Gastroesophageal sphincter (tissue), 4 donors: Measurements from ENCODE around the gene PRKG1. TPM values are rescaled to one million over a fixed set of nuclear protein-coding genes. Genes with fewer than 3 reads are reported as not detected.

Source experiments
- ATAC-seq: fragments of 150-250 bp; one replicate; pipeline ENCODE4 v1.9.1; 2016; ENCODE audit warnings: mild to moderate bottlenecking, moderate library complexity
- H3K27ac ChIP-seq, 4 donors: fragments of 200-600 bp; sonication (generic) in 3 of 4; 1 replicate in 3 of 4; 2 replicates in 1 of 4; pipeline ENCODE4 v1.5.1; 2016 to 2019
- H3K27me3 ChIP-seq: fragments of 200-600 bp; sonication (generic); one replicate; pipeline ENCODE4 v1.5.1; 2019
- H3K36me3 ChIP-seq, 2 donors: fragments of 200-600 bp; sonication (generic); one replicate each; pipeline ENCODE4 v1.5.1; 2019; ENCODE audit warnings: control low read depth in 1 of 2
- H3K4me1 ChIP-seq, 3 donors: fragments of 200-600 bp; sonication (generic); 1 replicate in 2 of 3; 2 replicates in 1 of 3; pipeline ENCODE4 v1.5.1; 2016 to 2019; ENCODE audit warnings: control low read depth in 2 of 3
- H3K4me3 ChIP-seq, 2 donors: fragments of 200-600 bp; sonication (generic); one replicate each; pipeline ENCODE4 v1.5.1; 2019; ENCODE audit warnings: mild to moderate bottlenecking in 1 of 2, moderate library complexity in 1 of 2
- H3K9me3 ChIP-seq, 3 donors: fragments of 200-600 bp; sonication (generic); one replicate each; pipeline ENCODE4 v1.5.1; 2017 to 2019; ENCODE audit warnings: control low read depth in 2 of 3
- EP300 ChIP-seq: sonication (generic); formaldehyde crosslinking; IDR thresholded peaks from one replicate; pipeline ENCODE4 v1.6.1; 2017; ENCODE audit warnings: antibody characterized with exemption, mild to moderate bottlenecking
- POLR2A ChIP-seq, 2 donors: fragments of 450-650 bp; IDR thresholded peaks; one replicate each; pipeline ENCODE4 v1.6.1; 2017; ENCODE audit warnings: antibody characterized with exemption in 2 of 2, mild to moderate bottlenecking in 2 of 2, moderate library complexity in 1 of 2
- POLR2AphosphoS5 ChIP-seq: sonication (generic); formaldehyde crosslinking; IDR thresholded peaks from one replicate; pipeline ENCODE4 v1.6.1; 2017; ENCODE audit warnings: antibody characterized with exemption
- WGBS, 2 donors: methylation state at CpG; one replicate each; pipeline ENCODE4 v1.1.5; 2018; ENCODE audit warnings: low coverage in 1 of 2; 5-methylcytosine and 5-hydroxymethylcytosine counted together
- total RNA-seq, 4 donors: library from RNA; depleted of rRNA; stranded (reverse); fragments of >200 nt; gene quantifications; one replicate each; pipeline ENCODE4 v1.1.0, GENCODE V29; 2016
- TF ChIP-seq, protein P1 (sequence below), 4 experiments: fragments of 200-600 bp in 2 of 4; fragments of 450-650 bp in 2 of 4; sonication (generic) in 1 of 4; IDR thresholded peaks; one replicate each; pipeline ENCODE4 v1.5.1; 2017 to 2019; ENCODE audit warnings: antibody characterized with exemption in 4 of 4, mild to moderate bottlenecking in 2 of 4, moderate library complexity in 2 of 4

Gene PRKG1
- total RNA-seq, 4 donors from 2014 or later: 27.5 to 73.2 (median 39.2) TPM

DNA sequence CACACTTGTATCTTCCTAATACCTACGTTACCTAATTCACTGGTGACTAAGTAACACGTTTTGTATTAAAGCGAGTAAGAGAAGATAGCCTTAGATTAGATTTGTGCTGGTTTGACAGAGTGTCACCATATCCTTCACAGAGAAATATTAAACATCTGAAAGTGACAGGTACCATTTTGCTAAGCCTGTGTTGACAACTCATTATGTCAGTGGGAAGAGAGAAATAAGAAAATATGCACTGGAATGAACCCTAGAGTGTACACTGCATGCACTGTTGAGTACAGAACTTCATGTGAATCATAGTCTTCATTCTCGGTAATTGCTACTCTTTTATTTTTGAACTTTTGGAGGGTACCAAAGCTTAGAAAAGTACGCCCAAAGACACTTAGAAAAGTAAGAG is 10.9 kb downstream of the PRKG1 start:
- H3K27ac ChIP-seq: peak overlapping the region in 1 of 4 donors; percentile 82
- H3K4me3 ChIP-seq: no peak overlapping the region
- H3K27me3 ChIP-seq: no peaks in the 10 kb centered on the region
- H3K36me3 ChIP-seq: no peaks in the 10 kb centered on the region
- TF ChIP-seq, protein P1, sequence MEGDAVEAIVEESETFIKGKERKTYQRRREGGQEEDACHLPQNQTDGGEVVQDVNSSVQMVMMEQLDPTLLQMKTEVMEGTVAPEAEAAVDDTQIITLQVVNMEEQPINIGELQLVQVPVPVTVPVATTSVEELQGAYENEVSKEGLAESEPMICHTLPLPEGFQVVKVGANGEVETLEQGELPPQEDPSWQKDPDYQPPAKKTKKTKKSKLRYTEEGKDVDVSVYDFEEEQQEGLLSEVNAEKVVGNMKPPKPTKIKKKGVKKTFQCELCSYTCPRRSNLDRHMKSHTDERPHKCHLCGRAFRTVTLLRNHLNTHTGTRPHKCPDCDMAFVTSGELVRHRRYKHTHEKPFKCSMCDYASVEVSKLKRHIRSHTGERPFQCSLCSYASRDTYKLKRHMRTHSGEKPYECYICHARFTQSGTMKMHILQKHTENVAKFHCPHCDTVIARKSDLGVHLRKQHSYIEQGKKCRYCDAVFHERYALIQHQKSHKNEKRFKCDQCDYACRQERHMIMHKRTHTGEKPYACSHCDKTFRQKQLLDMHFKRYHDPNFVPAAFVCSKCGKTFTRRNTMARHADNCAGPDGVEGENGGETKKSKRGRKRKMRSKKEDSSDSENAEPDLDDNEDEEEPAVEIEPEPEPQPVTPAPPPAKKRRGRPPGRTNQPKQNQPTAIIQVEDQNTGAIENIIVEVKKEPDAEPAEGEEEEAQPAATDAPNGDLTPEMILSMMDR (IDR thresholded peaks at IDR 0.05): no peak
- no peak for TF ChIP-seq POLR2AphosphoS5
- no peak for TF ChIP-seq EP300
- no peak for TF ChIP-seq POLR2A (IDR thresholded peaks at IDR 0.05)
- 86 to 94% methylated on average over 5 of the region's 5 CpGs for WGBS, 2 donors
- no peak for ATAC-seq
- H3K9me3 ChIP-seq: no peaks in the 10 kb centered on the region
- H3K4me1 ChIP-seq: peaks cover 0 to 28% (median 3%) of the 10 kb centered on the region in 3 donors

DNA sequence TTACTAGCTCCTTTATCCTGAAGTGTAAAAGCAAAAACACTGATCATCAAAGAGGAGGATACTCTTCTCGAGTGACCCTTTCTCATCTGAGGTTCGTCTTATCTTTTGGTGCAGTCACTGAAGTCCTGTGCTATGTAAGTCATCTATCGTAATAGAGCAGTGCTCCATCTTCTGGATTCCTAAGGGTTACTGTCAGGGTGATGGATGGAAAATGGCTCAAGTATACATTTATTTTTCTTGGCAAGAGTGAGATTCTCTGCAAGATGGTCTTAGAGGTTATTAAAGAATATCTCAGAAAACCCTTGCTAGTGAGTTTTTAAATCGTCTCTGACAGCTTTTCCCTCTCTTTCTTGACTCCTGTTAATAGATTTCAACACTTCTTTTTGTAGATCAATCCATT is 12.4 kb downstream of the PRKG1 start:
- no peaks in the 10 kb centered on the region for H3K36me3 ChIP-seq
- H3K9me3 ChIP-seq: no peaks in the 10 kb centered on the region
- WGBS, 2 donors: 49 to 63% methylated on average over 4 of the region's 4 CpGs
- H3K27ac ChIP-seq: no peak overlapping the region
- no peaks in the 10 kb centered on the region for H3K27me3 ChIP-seq
- H3K4me3 ChIP-seq: no peak overlapping the region
- ATAC-seq: no peak
- peaks cover 0 to 20% (median 0%) of the 10 kb centered on the region in 3 donors for H3K4me1 ChIP-seq
- TF ChIP-seq EP300 (no peak), POLR2AphosphoS5 (no peak)

DNA sequence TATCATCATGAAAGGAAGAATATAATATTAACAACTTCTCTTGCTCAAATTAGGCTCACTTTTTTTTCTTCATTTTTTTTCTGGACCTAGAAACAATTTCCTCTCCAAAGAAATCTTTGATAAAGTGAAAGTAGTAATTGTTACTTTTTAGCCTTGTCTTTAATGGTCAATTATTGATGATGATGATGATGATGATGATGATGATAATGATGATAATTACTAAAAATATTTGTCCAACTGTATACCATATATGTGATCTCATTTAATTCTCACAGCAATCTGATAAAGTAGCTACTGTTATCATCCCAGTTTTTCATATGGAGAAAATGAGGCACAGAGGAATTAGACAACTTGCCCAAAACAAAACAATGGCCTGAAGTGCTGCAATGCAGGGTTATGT is 12.8 kb downstream of the PRKG1 start:
- H3K9me3 ChIP-seq: no peaks in the 10 kb centered on the region
- H3K27ac ChIP-seq: no peak overlapping the region
- H3K36me3 ChIP-seq: no peaks in the 10 kb centered on the region
- H3K4me3 ChIP-seq: no peak overlapping the region
- peaks cover 0 to 24% (median 0%) of the 10 kb centered on the region in 3 donors for H3K4me1 ChIP-seq
- no peaks in the 10 kb centered on the region for H3K27me3 ChIP-seq
- no peak for ATAC-seq
- TF ChIP-seq POLR2AphosphoS5: no peak
- TF ChIP-seq, protein P1 (IDR thresholded peaks at IDR 0.05): no peak
- no peak for TF ChIP-seq POLR2A (IDR thresholded peaks at IDR 0.05)
- no peak for TF ChIP-seq EP300

DNA sequence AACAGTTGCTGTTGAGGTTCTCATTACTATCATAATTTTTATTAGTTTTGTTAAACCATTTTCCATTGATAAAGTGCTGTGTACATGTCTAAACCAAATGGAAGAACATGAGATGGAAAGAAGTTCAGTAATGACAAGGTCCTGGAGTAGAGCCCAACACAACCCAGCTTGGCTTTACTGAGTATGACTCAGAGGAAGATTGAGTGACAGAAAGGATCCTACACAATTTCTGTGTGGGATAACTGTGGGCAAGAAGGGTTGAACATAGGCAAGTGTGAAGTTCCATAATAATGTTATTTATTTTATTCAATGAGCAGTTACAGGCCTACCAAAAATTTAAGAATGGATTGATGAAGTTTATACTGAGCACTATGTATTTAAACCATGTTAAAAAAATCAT is 15.9 kb downstream of the PRKG1 start:
- ATAC-seq: no peak
- H3K27ac ChIP-seq: no peak overlapping the region

DNA sequence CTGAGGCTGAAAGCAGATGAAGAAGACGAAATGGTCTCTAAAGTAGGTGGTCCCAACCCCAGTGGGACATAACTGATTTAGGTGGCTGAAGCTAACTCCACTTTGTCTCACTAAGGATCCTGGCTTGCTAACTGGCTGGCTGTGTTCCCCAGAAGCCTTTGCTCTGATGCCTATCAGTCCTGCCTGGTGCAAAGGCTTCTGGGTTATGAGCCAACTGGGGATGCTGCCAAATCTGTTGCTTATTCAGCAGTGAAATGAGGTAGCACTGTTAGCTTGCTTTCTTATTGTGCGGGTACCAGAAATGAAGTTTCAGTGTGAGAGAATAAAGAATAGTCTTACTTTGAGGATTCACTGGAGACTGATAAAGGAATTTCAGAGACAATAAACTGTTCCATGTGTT is 18.1 kb downstream of the PRKG1 start:
- ATAC-seq: peak; percentile 72
- peak; percentile 70 for TF ChIP-seq POLR2AphosphoS5
- TF ChIP-seq POLR2A (IDR thresholded peaks at IDR 0.05): no peak
- Histone ChIP-seq H3K27me3 (no peaks in the 10 kb centered on the region), H3K4me3 (no peak overlapping the region), H3K4me1 (peaks cover 0 to 48% (median 4%) of the 10 kb centered on the region in 3 donors), H3K36me3 (no peaks in the 10 kb centered on the region), H3K27ac (peak overlapping the region; percentile 21 to 53 (median 44)), H3K9me3 (no peaks in the 10 kb centered on the region)
- 33 to 44% methylated on average over 2 of the region's 2 CpGs for WGBS, 2 donors

More for the DNA sequence above, 15.9 kb downstream of the PRKG1 start:
- Histone ChIP-seq H3K4me1 (peaks cover 0 to 31% (median 4%) of the 10 kb centered on the region in 3 donors), H3K9me3 (no peaks in the 10 kb centered on the region), H3K36me3 (no peaks in the 10 kb centered on the region), H3K27me3 (no peaks in the 10 kb centered on the region), H3K4me3 (no peak overlapping the region)
- TF ChIP-seq, protein P1 (IDR thresholded peaks at IDR 0.05): no peak
- no peak for TF ChIP-seq EP300

GRCh38 chr10:51095444-51095843 is 21.2 kb downstream of the PRKG1 start:
- peak overlapping the region in 1 of 4 donors; percentile 0 for H3K27ac ChIP-seq
- no peaks in the 10 kb centered on the region for H3K36me3 ChIP-seq
- TF ChIP-seq POLR2A (IDR thresholded peaks at IDR 0.05) (no peak), POLR2AphosphoS5 (no peak), EP300 (no peak)
- TF ChIP-seq, protein P1 (IDR thresholded peaks at IDR 0.05): no peak
- no peaks in the 10 kb centered on the region for H3K9me3 ChIP-seq
- ATAC-seq: no peak
- H3K27me3 ChIP-seq: no peaks in the 10 kb centered on the region
- WGBS, 2 donors: 37 to 60% methylated on average over 3 of the region's 3 CpGs
- H3K4me3 ChIP-seq: no peak overlapping the region
- peaks cover 0 to 48% (median 4%) of the 10 kb centered on the region in 3 donors for H3K4me1 ChIP-seq
